GM23338 (cell line): Measurements from ENCODE around the gene CHMP6. TPM values are rescaled to one million over a fixed set of nuclear protein-coding genes. Genes with fewer than 3 reads are reported as not detected.

Experiments
- ATAC-seq: fragments of 200-7000 bp; cut with Tn5 transposase; 3 replicates; pipeline ENCODE4 v1.9.1; 2020
- DNase-seq: peaks from one replicate; pipeline ENCODE4 v3.0.0-alpha.2; 2015; ENCODE audit warnings: low spot score
- H2AFZ ChIP-seq: fragments of 200-600 bp; sonication (generic); 2 replicates; pipeline ENCODE4 v1.8.0; 2016; ENCODE audit warnings: antibody characterized with exemption, mild to moderate bottlenecking, moderate library complexity
- H3F3A ChIP-seq: fragments of 200-600 bp; sonication (generic); replicated peaks from 2 replicates; pipeline ENCODE4 v1.8.0; 2017; ENCODE audit warnings: antibody characterized with exemption, mixed run types, low read depth
- H3K27ac ChIP-seq: fragments of 200-600 bp; sonication (generic); 2 replicates; pipeline ENCODE4 v1.6.1; 2016; ENCODE audit warnings: low read depth
- H3K27me3 ChIP-seq: fragments of 200-600 bp; sonication (generic); 2 replicates; pipeline ENCODE4 v1.8.0; 2016; ENCODE audit warnings: mild to moderate bottlenecking, mixed run types, moderate library complexity; ENCODE audit not compliant: insufficient read depth
- H3K36me3 ChIP-seq: fragments of 200-600 bp; sonication (generic); 2 replicates; pipeline ENCODE4 v1.8.0; 2016; ENCODE audit warnings: mild to moderate bottlenecking; ENCODE audit not compliant: insufficient read depth
- H3K4me1 ChIP-seq: fragments of 200-600 bp; sonication (generic); 2 replicates; pipeline ENCODE4 v1.8.0; 2016; ENCODE audit warnings: mild to moderate bottlenecking, moderate library complexity; ENCODE audit not compliant: insufficient read depth
- H3K4me2 ChIP-seq: fragments of 200-600 bp; sonication (generic); 2 replicates; pipeline ENCODE4 v1.7.1; 2017; ENCODE audit warnings: mixed run types
- H3K4me3 ChIP-seq: fragments of 200-600 bp; sonication (generic); 2 replicates; pipeline ENCODE4 v1.6.1; 2016; ENCODE audit warnings: mixed run types
- H3K79me2 ChIP-seq: fragments of 200-600 bp; sonication (generic); replicated peaks from 2 replicates; pipeline ENCODE4 v1.8.0; 2017; ENCODE audit warnings: mild to moderate bottlenecking; ENCODE audit not compliant: insufficient read depth
- H3K9me2 ChIP-seq: fragments of 200-600 bp; sonication (generic); 2 replicates; pipeline ENCODE4 v1.8.0; 2017; ENCODE audit not compliant: insufficient read depth
- H4K20me1 ChIP-seq: fragments of 200-600 bp; sonication (generic); replicated peaks from 2 replicates; pipeline ENCODE4 v1.8.0; 2017; ENCODE audit warnings: mild to moderate bottlenecking; ENCODE audit not compliant: insufficient read depth
- H3K27ac Mint-ChIP-seq: 2 replicates; pipeline ENCODE4 v1.8.0; 2020; ENCODE audit warnings: inconsistent platforms, mild to moderate bottlenecking, moderate library complexity, mixed read lengths
- H3K27me3 Mint-ChIP-seq: 3 replicates; pipeline ENCODE4 v1.8.0; 2022; ENCODE audit warnings: low read depth, mild to moderate bottlenecking, moderate library complexity, mixed read lengths, inconsistent platforms; ENCODE audit not compliant: insufficient read depth, poor library complexity
- H3K36me3 Mint-ChIP-seq: 3 replicates; pipeline ENCODE4 v1.8.0; 2021; ENCODE audit warnings: low read depth, mild to moderate bottlenecking, inconsistent platforms, moderate library complexity, mixed read lengths
- H3K4me1 Mint-ChIP-seq: 3 replicates; pipeline ENCODE4 v1.8.0; 2020; ENCODE audit warnings: mild to moderate bottlenecking, inconsistent platforms, mixed read lengths
- H3K4me3 Mint-ChIP-seq: 3 replicates; pipeline ENCODE4 v1.8.0; 2021; ENCODE audit warnings: moderate library complexity, mild to moderate bottlenecking, inconsistent platforms, mixed read lengths
- H3K9me3 Mint-ChIP-seq: 3 replicates; pipeline ENCODE4 v1.8.0; 2020; ENCODE audit warnings: moderate library complexity, mild to moderate bottlenecking, inconsistent platforms, mixed read lengths
- CREB1 ChIP-seq: fragments of 250-450 bp; sonication (Bioruptor Pico); IDR thresholded peaks from 2 replicates; pipeline ENCODE4 v1.5.0; 2020; ENCODE audit warnings: low read depth, mild to moderate bottlenecking, moderate library complexity
- EZH2 ChIP-seq: fragments of 200-600 bp; sonication (generic); IDR thresholded peaks from one replicate; pipeline ENCODE4 v1.8.0; 2017; ENCODE audit warnings: antibody characterized with exemption, mild to moderate bottlenecking, low read depth; ENCODE audit not compliant: unreplicated experiment
- EZH2phosphoT487 ChIP-seq: fragments of 200-600 bp; sonication (generic); IDR thresholded peaks from one replicate; pipeline ENCODE4 v1.8.1; 2018; ENCODE audit warnings: antibody characterized with exemption; ENCODE audit not compliant: unreplicated experiment
- JUNB ChIP-seq: IDR thresholded peaks from one replicate; pipeline ENCODE4 v1.6.1; 2016; ENCODE audit warnings: antibody characterized with exemption; ENCODE audit not compliant: unreplicated experiment
- NANOG ChIP-seq: IDR thresholded peaks from 2 replicates; pipeline ENCODE4 v1.6.1; 2016; ENCODE audit warnings: antibody characterized with exemption, borderline replicate concordance
- POLR2AphosphoS5 ChIP-seq: IDR thresholded peaks from 2 replicates; pipeline ENCODE4 v1.6.1; 2016; ENCODE audit warnings: antibody characterized with exemption, low read depth
- ZNF114 ChIP-seq: fragments of 250-450 bp; sonication (Bioruptor Pico); IDR thresholded peaks from 2 replicates; pipeline ENCODE4 v1.5.0; 2020; ENCODE audit warnings: mild to moderate bottlenecking, moderate library complexity
- ZNF331 ChIP-seq: fragments of 250-450 bp; sonication (Bioruptor Pico); IDR thresholded peaks from 2 replicates; pipeline ENCODE4 v1.5.0; 2020; ENCODE audit warnings: low read depth, mild to moderate bottlenecking, moderate library complexity
- polyA plus RNA-seq: library from polyadenylated mRNA; unstranded; fragments of >200 nt; fragmentation: Nextera tagmentation; extraction: Ambion mirVana; gene quantifications from 2 replicates; pipeline ENCODE4 v1.2.1, GENCODE V29; 2016
- total RNA-seq: library from RNA; depleted of rRNA; stranded (reverse); fragments of >200 nt; shearing (Covaris generic); gene quantifications from 2 replicates; pipeline ENCODE4 v1.2.3, GENCODE V29; 2014
- TF ChIP-seq, protein P1 (sequence below), 2 experiments: fragments of 200-600 bp in 1 of 2; sonication (generic) in 1 of 2; conservative IDR thresholded peaks; 2 replicates each; pipeline versions ENCODE4 v1.5.1 to v1.6.1; 2016 to 2017; ENCODE audit warnings: antibody characterized with exemption in 2 of 2, low read depth in 2 of 2, mild to moderate bottlenecking in 2 of 2, moderate library complexity in 1 of 2
- TF ChIP-seq, protein P2 (sequence below): IDR thresholded peaks from one replicate; pipeline ENCODE4 v1.6.1; 2018; ENCODE audit warnings: antibody characterized with exemption; ENCODE audit not compliant: unreplicated experiment
- TF ChIP-seq, protein P3 (sequence below): fragments of 250-450 bp; sonication (Bioruptor Pico); IDR thresholded peaks from 2 replicates; pipeline ENCODE4 v1.5.0; 2020; ENCODE audit warnings: mild to moderate bottlenecking, moderate library complexity

CHMP6 gene
- total and polyA plus RNA-seq, 2 experiments from 2014 or later: 12.3 to 14.0 TPM

DNA sequence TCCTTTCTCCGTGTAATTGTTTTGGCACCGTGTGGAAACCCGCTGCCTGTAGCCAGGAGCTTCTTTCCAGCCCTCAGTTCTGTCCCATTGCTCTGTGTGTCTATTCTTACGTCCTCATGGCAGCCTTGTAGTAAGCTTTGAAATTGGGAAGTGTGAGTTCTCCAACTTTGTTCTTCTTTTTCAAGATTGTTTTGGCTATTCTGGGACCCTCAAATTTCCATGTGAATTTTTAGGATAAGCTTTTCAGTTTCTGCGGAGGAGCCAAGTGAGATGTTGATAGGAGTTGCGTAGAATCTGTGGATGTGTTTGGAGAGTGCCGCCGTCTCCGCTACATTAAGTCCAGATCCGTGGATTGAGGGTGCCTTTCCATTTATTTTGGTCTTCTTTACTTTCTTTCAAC lies 15.2 kb downstream of the CHMP6 start:
- Histone ChIP-seq H3K4me2 (no peak overlapping the region), H3K4me1 (no peaks in the 10 kb centered on the region), H3F3A (0 out of 2 replicates have a peak, but pooled peaks cover 5% of the 10 kb centered on the region), H2AFZ (no peak overlapping the region), H3K27ac (no peak overlapping the region), H3K27me3 (peaks cover 42% of the 10 kb centered on the region), H3K79me2 (no peaks in the 10 kb centered on the region), H3K4me3 (no peak overlapping the region), H4K20me1 (no peaks in the 10 kb centered on the region), H3K9me2 (no peaks in the 10 kb centered on the region), H3K36me3 (no peaks in the 10 kb centered on the region)
- peaks cover 19% of the 10 kb centered on the region for H3K9me3 Mint-ChIP-seq
- ATAC-seq (no peak), DNase-seq (no peak)
- H3K4me3 Mint-ChIP-seq: no peak overlapping the region
- TF ChIP-seq POLR2AphosphoS5 (no peak), ZNF331 (CRISPR knock-in tag) (no peak), NANOG (no peak), CREB1 (CRISPR knock-in tag) (no peak), EZH2 (no peak), JUNB (no peak)
- TF ChIP-seq, protein P1, sequence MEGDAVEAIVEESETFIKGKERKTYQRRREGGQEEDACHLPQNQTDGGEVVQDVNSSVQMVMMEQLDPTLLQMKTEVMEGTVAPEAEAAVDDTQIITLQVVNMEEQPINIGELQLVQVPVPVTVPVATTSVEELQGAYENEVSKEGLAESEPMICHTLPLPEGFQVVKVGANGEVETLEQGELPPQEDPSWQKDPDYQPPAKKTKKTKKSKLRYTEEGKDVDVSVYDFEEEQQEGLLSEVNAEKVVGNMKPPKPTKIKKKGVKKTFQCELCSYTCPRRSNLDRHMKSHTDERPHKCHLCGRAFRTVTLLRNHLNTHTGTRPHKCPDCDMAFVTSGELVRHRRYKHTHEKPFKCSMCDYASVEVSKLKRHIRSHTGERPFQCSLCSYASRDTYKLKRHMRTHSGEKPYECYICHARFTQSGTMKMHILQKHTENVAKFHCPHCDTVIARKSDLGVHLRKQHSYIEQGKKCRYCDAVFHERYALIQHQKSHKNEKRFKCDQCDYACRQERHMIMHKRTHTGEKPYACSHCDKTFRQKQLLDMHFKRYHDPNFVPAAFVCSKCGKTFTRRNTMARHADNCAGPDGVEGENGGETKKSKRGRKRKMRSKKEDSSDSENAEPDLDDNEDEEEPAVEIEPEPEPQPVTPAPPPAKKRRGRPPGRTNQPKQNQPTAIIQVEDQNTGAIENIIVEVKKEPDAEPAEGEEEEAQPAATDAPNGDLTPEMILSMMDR (conservative IDR thresholded peaks at IDR 0.05; ENCODE audit: low read depth in 2 of 2): no peak
- H3K4me1 Mint-ChIP-seq: peaks cover 3% of the 10 kb centered on the region; the same call in 2 of the 3 replicates
- H3K27ac Mint-ChIP-seq: no peak overlapping the region
- H3K27me3 Mint-ChIP-seq: peaks cover 50% of the 10 kb centered on the region
- peaks cover 5% of the 10 kb centered on the region for H3K36me3 Mint-ChIP-seq

DNA sequence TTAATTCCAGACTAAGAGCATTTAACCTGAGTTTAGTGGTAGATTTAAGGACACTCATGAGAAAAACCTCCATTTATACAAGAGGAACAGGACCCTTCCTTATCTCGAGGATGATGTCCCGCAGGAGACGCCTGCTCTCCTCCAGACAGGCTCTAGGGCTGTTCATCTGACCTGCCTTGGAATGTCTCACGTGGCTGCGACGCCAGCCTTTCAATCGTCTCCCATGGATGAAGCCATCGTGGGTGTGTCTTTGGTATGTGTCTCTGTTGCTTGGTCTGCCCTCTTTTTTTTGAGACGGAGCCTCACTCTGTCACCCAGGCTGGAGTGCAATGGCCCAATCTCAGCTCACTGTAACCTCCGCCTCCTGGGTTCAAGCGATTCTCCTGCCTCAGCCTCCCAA lies 16.5 kb downstream of the CHMP6 start:
- 0 out of 2 replicates have a peak, but pooled peaks cover 3% of the 10 kb centered on the region for H3F3A ChIP-seq
- Mint-ChIP-seq H3K4me3 (no peak overlapping the region), H3K9me3 (peaks cover 27% of the 10 kb centered on the region), H3K27me3 (peaks cover 46% of the 10 kb centered on the region), H3K36me3 (peaks cover 11% of the 10 kb centered on the region), H3K27ac (no peak overlapping the region), H3K4me1 (peaks cover 3% of the 10 kb centered on the region; the same call in 2 of the 3 replicates)
- no peak for DNase-seq
- H3K4me3 ChIP-seq: no peak overlapping the region
- no peak overlapping the region for H2AFZ ChIP-seq
- ATAC-seq: no peak
- H3K4me2 ChIP-seq: no peak overlapping the region
- no peaks in the 10 kb centered on the region for H3K36me3 ChIP-seq
- no peaks in the 10 kb centered on the region for H3K9me2 ChIP-seq
- no peaks in the 10 kb centered on the region for H3K4me1 ChIP-seq
- peaks cover 36% of the 10 kb centered on the region for H3K27me3 ChIP-seq
- no peaks in the 10 kb centered on the region for H3K79me2 ChIP-seq
- H3K27ac ChIP-seq: no peak overlapping the region
- no peaks in the 10 kb centered on the region for H4K20me1 ChIP-seq
- TF ChIP-seq, protein P2, sequence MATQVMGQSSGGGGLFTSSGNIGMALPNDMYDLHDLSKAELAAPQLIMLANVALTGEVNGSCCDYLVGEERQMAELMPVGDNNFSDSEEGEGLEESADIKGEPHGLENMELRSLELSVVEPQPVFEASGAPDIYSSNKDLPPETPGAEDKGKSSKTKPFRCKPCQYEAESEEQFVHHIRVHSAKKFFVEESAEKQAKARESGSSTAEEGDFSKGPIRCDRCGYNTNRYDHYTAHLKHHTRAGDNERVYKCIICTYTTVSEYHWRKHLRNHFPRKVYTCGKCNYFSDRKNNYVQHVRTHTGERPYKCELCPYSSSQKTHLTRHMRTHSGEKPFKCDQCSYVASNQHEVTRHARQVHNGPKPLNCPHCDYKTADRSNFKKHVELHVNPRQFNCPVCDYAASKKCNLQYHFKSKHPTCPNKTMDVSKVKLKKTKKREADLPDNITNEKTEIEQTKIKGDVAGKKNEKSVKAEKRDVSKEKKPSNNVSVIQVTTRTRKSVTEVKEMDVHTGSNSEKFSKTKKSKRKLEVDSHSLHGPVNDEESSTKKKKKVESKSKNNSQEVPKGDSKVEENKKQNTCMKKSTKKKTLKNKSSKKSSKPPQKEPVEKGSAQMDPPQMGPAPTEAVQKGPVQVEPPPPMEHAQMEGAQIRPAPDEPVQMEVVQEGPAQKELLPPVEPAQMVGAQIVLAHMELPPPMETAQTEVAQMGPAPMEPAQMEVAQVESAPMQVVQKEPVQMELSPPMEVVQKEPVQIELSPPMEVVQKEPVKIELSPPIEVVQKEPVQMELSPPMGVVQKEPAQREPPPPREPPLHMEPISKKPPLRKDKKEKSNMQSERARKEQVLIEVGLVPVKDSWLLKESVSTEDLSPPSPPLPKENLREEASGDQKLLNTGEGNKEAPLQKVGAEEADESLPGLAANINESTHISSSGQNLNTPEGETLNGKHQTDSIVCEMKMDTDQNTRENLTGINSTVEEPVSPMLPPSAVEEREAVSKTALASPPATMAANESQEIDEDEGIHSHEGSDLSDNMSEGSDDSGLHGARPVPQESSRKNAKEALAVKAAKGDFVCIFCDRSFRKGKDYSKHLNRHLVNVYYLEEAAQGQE: no peak
- TF ChIP-seq JUNB (no peak), ZNF331 (CRISPR knock-in tag) (no peak), EZH2phosphoT487 (no peak), POLR2AphosphoS5 (no peak), ZNF114 (CRISPR knock-in tag) (no peak)
- TF ChIP-seq, protein P3, sequence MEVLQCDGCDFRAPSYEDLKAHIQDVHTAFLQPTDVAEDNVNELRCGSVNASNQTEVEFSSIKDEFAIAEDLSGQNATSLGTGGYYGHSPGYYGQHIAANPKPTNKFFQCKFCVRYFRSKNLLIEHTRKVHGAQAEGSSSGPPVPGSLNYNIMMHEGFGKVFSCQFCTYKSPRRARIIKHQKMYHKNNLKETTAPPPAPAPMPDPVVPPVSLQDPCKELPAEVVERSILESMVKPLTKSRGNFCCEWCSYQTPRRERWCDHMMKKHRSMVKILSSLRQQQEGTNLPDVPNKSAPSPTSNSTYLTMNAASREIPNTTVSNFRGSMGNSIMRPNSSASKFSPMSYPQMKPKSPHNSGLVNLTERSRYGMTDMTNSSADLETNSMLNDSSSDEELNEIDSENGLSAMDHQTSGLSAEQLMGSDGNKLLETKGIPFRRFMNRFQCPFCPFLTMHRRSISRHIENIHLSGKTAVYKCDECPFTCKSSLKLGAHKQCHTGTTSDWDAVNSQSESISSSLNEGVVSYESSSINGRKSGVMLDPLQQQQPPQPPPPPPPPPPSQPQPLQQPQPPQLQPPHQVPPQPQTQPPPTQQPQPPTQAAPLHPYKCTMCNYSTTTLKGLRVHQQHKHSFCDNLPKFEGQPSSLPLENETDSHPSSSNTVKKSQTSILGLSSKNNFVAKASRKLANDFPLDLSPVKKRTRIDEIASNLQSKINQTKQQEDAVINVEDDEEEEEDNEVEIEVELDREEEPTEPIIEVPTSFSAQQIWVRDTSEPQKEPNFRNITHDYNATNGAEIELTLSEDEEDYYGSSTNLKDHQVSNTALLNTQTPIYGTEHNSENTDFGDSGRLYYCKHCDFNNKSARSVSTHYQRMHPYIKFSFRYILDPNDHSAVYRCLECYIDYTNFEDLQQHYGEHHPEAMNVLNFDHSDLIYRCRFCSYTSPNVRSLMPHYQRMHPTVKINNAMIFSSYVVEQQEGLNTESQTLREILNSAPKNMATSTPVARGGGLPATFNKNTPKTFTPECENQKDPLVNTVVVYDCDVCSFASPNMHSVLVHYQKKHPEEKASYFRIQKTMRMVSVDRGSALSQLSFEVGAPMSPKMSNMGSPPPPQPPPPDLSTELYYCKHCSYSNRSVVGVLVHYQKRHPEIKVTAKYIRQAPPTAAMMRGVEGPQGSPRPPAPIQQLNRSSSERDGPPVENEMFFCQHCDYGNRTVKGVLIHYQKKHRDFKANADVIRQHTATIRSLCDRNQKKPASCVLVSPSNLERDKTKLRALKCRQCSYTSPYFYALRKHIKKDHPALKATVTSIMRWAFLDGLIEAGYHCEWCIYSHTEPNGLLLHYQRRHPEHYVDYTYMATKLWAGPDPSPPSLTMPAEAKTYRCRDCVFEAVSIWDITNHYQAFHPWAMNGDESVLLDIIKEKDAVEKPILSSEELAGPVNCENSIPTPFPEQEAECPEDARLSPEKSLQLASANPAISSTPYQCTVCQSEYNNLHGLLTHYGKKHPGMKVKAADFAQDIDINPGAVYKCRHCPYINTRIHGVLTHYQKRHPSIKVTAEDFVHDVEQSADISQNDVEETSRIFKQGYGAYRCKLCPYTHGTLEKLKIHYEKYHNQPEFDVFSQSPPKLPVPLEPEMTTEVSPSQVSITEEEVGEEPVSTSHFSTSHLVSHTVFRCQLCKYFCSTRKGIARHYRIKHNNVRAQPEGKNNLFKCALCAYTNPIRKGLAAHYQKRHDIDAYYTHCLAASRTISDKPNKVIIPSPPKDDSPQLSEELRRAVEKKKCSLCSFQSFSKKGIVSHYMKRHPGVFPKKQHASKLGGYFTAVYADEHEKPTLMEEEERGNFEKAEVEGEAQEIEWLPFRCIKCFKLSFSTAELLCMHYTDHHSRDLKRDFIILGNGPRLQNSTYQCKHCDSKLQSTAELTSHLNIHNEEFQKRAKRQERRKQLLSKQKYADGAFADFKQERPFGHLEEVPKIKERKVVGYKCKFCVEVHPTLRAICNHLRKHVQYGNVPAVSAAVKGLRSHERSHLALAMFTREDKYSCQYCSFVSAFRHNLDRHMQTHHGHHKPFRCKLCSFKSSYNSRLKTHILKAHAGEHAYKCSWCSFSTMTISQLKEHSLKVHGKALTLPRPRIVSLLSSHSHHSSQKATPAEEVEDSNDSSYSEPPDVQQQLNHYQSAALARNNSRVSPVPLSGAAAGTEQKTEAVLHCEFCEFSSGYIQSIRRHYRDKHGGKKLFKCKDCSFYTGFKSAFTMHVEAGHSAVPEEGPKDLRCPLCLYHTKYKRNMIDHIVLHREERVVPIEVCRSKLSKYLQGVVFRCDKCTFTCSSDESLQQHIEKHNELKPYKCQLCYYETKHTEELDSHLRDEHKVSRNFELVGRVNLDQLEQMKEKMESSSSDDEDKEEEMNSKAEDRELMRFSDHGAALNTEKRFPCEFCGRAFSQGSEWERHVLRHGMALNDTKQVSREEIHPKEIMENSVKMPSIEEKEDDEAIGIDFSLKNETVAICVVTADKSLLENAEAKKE: no peak
